ENCODE data around the gene SLC13A3. TPM values are rescaled to one million over a fixed set of nuclear protein-coding genes. Genes with fewer than 3 reads are reported as not detected.

SLC13A3 gene
- total RNA-seq, 1 experiment from 2014 or later: 1.3 TPM

DNA sequence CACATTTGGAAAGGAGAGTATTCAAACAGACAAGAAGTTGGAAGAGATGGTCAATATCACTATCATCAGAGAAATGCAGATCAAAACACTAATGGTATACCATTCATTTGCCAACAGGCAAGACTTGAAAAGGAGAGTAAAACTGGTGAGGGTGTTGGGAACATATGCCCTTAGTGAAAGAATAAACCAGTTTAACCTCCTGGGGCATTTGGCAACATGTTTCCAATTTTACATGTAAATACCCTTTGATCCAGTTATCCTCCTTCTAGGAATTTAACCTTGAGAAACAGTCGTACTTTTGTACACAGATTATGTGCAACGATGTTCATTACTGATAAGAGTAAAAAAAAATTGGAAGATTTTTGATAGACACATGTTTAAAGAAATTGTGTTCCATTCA is 66.8 kb downstream of the SLC13A3 start:
- no peak for TF ChIP-seq EZH2 (IDR thresholded peaks at IDR 0.05; ENCODE audit: borderline replicate concordance, low read depth, low read length, poor library complexity, severe bottlenecking)
- TF ChIP-seq, protein P1, sequence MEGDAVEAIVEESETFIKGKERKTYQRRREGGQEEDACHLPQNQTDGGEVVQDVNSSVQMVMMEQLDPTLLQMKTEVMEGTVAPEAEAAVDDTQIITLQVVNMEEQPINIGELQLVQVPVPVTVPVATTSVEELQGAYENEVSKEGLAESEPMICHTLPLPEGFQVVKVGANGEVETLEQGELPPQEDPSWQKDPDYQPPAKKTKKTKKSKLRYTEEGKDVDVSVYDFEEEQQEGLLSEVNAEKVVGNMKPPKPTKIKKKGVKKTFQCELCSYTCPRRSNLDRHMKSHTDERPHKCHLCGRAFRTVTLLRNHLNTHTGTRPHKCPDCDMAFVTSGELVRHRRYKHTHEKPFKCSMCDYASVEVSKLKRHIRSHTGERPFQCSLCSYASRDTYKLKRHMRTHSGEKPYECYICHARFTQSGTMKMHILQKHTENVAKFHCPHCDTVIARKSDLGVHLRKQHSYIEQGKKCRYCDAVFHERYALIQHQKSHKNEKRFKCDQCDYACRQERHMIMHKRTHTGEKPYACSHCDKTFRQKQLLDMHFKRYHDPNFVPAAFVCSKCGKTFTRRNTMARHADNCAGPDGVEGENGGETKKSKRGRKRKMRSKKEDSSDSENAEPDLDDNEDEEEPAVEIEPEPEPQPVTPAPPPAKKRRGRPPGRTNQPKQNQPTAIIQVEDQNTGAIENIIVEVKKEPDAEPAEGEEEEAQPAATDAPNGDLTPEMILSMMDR (conservative IDR thresholded peaks at IDR 0.05; ENCODE audit: low read depth, low read length): no peak
- Histone ChIP-seq H3K36me3 (ENCODE audit: insufficient read depth, low read length, poor library complexity, severe bottlenecking) (no peaks in the 10 kb centered on the region), H3K4me1 (ENCODE audit: insufficient read depth, low read length, poor library complexity, severe bottlenecking) (peaks cover 10% of the 10 kb centered on the region), H3K9me3 (ENCODE audit: low read depth, low read length, poor library complexity, severe bottlenecking) (no peaks in the 10 kb centered on the region), H3K27me3 (replicated peaks; ENCODE audit: insufficient read depth, low read depth, low read length, poor library complexity) (no peaks in the 10 kb centered on the region), H3K27ac (ENCODE audit: low read depth, low read length, poor library complexity, severe bottlenecking) (no peak overlapping the region), H3K4me3 (ENCODE audit: low read depth, low read length, poor library complexity, severe bottlenecking) (no peak overlapping the region)
- BruUV-seq (replicated peaks): no TSS peak
- no peak for DNase-seq (ENCODE audit: low spot score)
- intact Hi-C loops (cut with micrococcal nuclease; ENCODE audit: unreplicated experiment): no loop called here
- CTCF ChIA-PET: no interaction called here
- POLR2A ChIA-PET (ENCODE audit: low non-redundant PET): no interaction called here

GRCh38 chr20:46583411-46584214 is 67.6 kb downstream of the SLC13A3 start:
- BruUV-seq (replicated peaks): no TSS peak
- Histone ChIP-seq H3K27ac (ENCODE audit: low read depth, low read length, poor library complexity, severe bottlenecking) (no peak overlapping the region), H3K27me3 (replicated peaks; ENCODE audit: insufficient read depth, low read depth, low read length, poor library complexity) (no peaks in the 10 kb centered on the region), H3K9me3 (ENCODE audit: low read depth, low read length, poor library complexity, severe bottlenecking) (no peaks in the 10 kb centered on the region), H3K36me3 (ENCODE audit: insufficient read depth, low read length, poor library complexity, severe bottlenecking) (no peaks in the 10 kb centered on the region), H3K4me1 (ENCODE audit: insufficient read depth, low read length, poor library complexity, severe bottlenecking) (peaks cover 10% of the 10 kb centered on the region), H3K4me3 (ENCODE audit: low read depth, low read length, poor library complexity, severe bottlenecking) (no peak overlapping the region)
- TF ChIP-seq, protein P1 (conservative IDR thresholded peaks at IDR 0.05; ENCODE audit: low read depth, low read length): no peak
- no peak for TF ChIP-seq EZH2 (IDR thresholded peaks at IDR 0.05; ENCODE audit: borderline replicate concordance, low read depth, low read length, poor library complexity, severe bottlenecking)
- ChIA-PET CTCF (no interaction called here), POLR2A (ENCODE audit: low non-redundant PET) (no interaction called here)
- DNase-seq (ENCODE audit: low spot score): peak; percentile 82
- intact Hi-C loops (cut with micrococcal nuclease; ENCODE audit: unreplicated experiment): no loop called here

GRCh38 chr20:46582648-46583047 is 68.6 kb downstream of the SLC13A3 start:
- no peak overlapping the region for H3K27ac ChIP-seq (ENCODE audit: low read depth, low read length, poor library complexity, severe bottlenecking)
- ChIA-PET POLR2A (ENCODE audit: low non-redundant PET) (interaction anchor here (0.6 kb wide), 1 partner anchor 34 kb away, joined by 3 read pairs; no protein-coding TSS in a partner anchor), CTCF (no interaction called here)
- no peak for DNase-seq (ENCODE audit: low spot score)
- BruUV-seq (replicated peaks): no TSS peak
- H3K9me3 ChIP-seq (ENCODE audit: low read depth, low read length, poor library complexity, severe bottlenecking): no peaks in the 10 kb centered on the region
- H3K4me3 ChIP-seq (ENCODE audit: low read depth, low read length, poor library complexity, severe bottlenecking): no peak overlapping the region
- H3K4me1 ChIP-seq (ENCODE audit: insufficient read depth, low read length, poor library complexity, severe bottlenecking): peaks cover 10% of the 10 kb centered on the region
- no peaks in the 10 kb centered on the region for H3K27me3 ChIP-seq (replicated peaks; ENCODE audit: insufficient read depth, low read depth, low read length, poor library complexity)
- intact Hi-C loops (cut with micrococcal nuclease; ENCODE audit: unreplicated experiment): no loop called here
- H3K36me3 ChIP-seq (ENCODE audit: insufficient read depth, low read length, poor library complexity, severe bottlenecking): no peaks in the 10 kb centered on the region
- TF ChIP-seq, protein P1 (conservative IDR thresholded peaks at IDR 0.05; ENCODE audit: low read depth, low read length): no peak
